Measurements from ENCODE around the gene HFM1.

HFM1 gene

GRCh38 chr1:91397605-91398004 lies 7.0 kb downstream of the HFM1 start:
- no peak for TF ChIP-seq RAD21 (IDR thresholded peaks at IDR 0.05; ENCODE audit: low read depth)

- TF ChIP-seq TAF1 (IDR thresholded peaks at IDR 0.05; ENCODE audit: low read depth) (no peak), FOXM1 (IDR thresholded peaks at IDR 0.05; ENCODE audit: borderline replicate concordance, low read depth) (no peak), YY1 (IDR thresholded peaks at IDR 0.05; ENCODE audit: low read depth) (no peak), REST (IDR thresholded peaks at IDR 0.05; ENCODE audit: low read depth) (no peak), NFIC (IDR thresholded peaks at IDR 0.05) (no peak), TCF12 (IDR thresholded peaks at IDR 0.05; ENCODE audit: low read depth) (no peak), USF1 (IDR thresholded peaks at IDR 0.05) (no peak), TEAD4 (IDR thresholded peaks at IDR 0.05) (no peak), ZBTB7A (IDR thresholded peaks at IDR 0.05; ENCODE audit: low read depth) (no peak), RAD21 (IDR thresholded peaks at IDR 0.05; ENCODE audit: low read depth) (no peak), EP300 (IDR thresholded peaks at IDR 0.05; ENCODE audit: borderline replicate concordance) (no peak), CREB1 (IDR thresholded peaks at IDR 0.05; ENCODE audit: low read depth) (no peak), EGR1 (IDR thresholded peaks at IDR 0.05) (no peak), CEBPB (IDR thresholded peaks at IDR 0.05) (no peak), MAX (IDR thresholded peaks at IDR 0.05) (no peak)
Observed at GRCh38 chr1:91393042-91393441, 11.6 kb downstream of the HFM1 start.

GRCh38 chr1:91386109-91386508 lies 18.5 kb downstream of the HFM1 start:
- TF ChIP-seq RAD21 (IDR thresholded peaks at IDR 0.05; ENCODE audit: low read depth) (no peak), YY1 (IDR thresholded peaks at IDR 0.05; ENCODE audit: low read depth) (no peak), EP300 (IDR thresholded peaks at IDR 0.05; ENCODE audit: borderline replicate concordance) (no peak), CEBPB (IDR thresholded peaks at IDR 0.05) (no peak)

DNA sequence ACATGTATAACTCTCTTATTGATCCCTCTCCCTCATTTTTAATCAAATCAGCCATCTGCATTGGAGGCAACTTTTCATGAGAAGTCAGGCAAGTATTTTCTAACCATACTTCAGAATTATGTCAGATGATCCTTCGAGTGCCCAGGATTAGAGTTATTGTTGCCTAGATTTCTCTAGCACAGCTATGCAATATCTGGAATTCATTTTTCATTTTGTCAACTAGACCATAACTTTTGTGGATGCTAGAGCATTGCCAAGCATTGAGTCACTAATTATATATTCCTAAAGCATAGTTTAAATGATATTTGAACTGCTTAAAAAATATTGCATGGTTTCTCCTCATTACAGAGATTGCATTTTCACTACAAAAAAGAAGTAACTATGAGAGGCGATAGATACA lies 21.2 kb downstream of the HFM1 start:
- no peak for TF ChIP-seq YY1 (IDR thresholded peaks at IDR 0.05; ENCODE audit: low read depth)
- no peak for TF ChIP-seq TEAD4 (IDR thresholded peaks at IDR 0.05)
- no peak for TF ChIP-seq USF1 (IDR thresholded peaks at IDR 0.05)
- no peak for TF ChIP-seq ZBTB7A (IDR thresholded peaks at IDR 0.05; ENCODE audit: low read depth)
- TF ChIP-seq REST (IDR thresholded peaks at IDR 0.05; ENCODE audit: low read depth): no peak
- TF ChIP-seq RAD21 (IDR thresholded peaks at IDR 0.05; ENCODE audit: low read depth): no peak
- TF ChIP-seq TAF1 (IDR thresholded peaks at IDR 0.05; ENCODE audit: low read depth): no peak
- no peak for TF ChIP-seq CEBPB (IDR thresholded peaks at IDR 0.05)
- no peak for TF ChIP-seq EGR1 (IDR thresholded peaks at IDR 0.05)
- TF ChIP-seq MAX (IDR thresholded peaks at IDR 0.05): no peak
- no peak for TF ChIP-seq NFIC (IDR thresholded peaks at IDR 0.05)
- TF ChIP-seq FOXM1 (IDR thresholded peaks at IDR 0.05; ENCODE audit: borderline replicate concordance, low read depth): no peak
- TF ChIP-seq EP300 (IDR thresholded peaks at IDR 0.05; ENCODE audit: borderline replicate concordance): no peak

GRCh38 chr1:91381844-91382243 lies 22.8 kb downstream of the HFM1 start:
- TF ChIP-seq RAD21 (IDR thresholded peaks at IDR 0.05; ENCODE audit: low read depth): no peak
- no peak for TF ChIP-seq YY1 (IDR thresholded peaks at IDR 0.05; ENCODE audit: low read depth)

GRCh38 chr1:91374086-91374485 lies 30.6 kb downstream of the HFM1 start:
- no peak for TF ChIP-seq CREB1 (IDR thresholded peaks at IDR 0.05; ENCODE audit: low read depth)
- TF ChIP-seq NFIC (IDR thresholded peaks at IDR 0.05): no peak
- TF ChIP-seq EP300 (IDR thresholded peaks at IDR 0.05; ENCODE audit: borderline replicate concordance): no peak
- no peak for TF ChIP-seq YY1 (IDR thresholded peaks at IDR 0.05; ENCODE audit: low read depth)
- no peak for TF ChIP-seq FOXM1 (IDR thresholded peaks at IDR 0.05; ENCODE audit: borderline replicate concordance, low read depth)
- TF ChIP-seq MAX (IDR thresholded peaks at IDR 0.05): no peak
- TF ChIP-seq TEAD4 (IDR thresholded peaks at IDR 0.05): no peak

DNA sequence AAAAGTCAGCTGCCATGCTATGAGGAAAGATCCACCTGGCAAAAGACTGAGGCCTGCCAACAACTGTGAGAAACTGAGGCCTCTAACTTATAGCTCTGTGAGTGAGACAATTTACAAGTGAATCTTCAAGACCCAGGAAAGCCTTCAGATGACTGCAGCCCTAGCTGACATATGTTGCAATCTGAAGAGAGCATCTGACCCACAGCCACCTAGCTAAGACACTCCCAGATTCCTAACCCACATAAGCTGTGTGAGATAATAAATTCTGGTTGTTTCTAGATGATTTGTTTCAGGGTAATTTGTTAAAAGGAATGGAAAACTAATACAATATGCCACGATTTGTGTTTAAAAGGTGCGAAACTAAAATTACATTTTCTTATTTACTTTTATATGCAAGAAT lies 55.1 kb downstream of the HFM1 start:
- no peak for TF ChIP-seq REST (IDR thresholded peaks at IDR 0.05; ENCODE audit: low read depth)
- TF ChIP-seq CREB1 (IDR thresholded peaks at IDR 0.05; ENCODE audit: low read depth): no peak
- TF ChIP-seq FOXM1 (IDR thresholded peaks at IDR 0.05; ENCODE audit: borderline replicate concordance, low read depth): no peak
- no peak for TF ChIP-seq USF1 (IDR thresholded peaks at IDR 0.05)
- no peak for TF ChIP-seq TAF1 (IDR thresholded peaks at IDR 0.05; ENCODE audit: low read depth)
- TF ChIP-seq TCF12 (IDR thresholded peaks at IDR 0.05; ENCODE audit: low read depth): no peak
- TF ChIP-seq TEAD4 (IDR thresholded peaks at IDR 0.05): no peak
- TF ChIP-seq CEBPB (IDR thresholded peaks at IDR 0.05): no peak
- no peak for TF ChIP-seq NFIC (IDR thresholded peaks at IDR 0.05)
- no peak for TF ChIP-seq RAD21 (IDR thresholded peaks at IDR 0.05; ENCODE audit: low read depth)
- no peak for TF ChIP-seq ZBTB7A (IDR thresholded peaks at IDR 0.05; ENCODE audit: low read depth)
- no peak for TF ChIP-seq YY1 (IDR thresholded peaks at IDR 0.05; ENCODE audit: low read depth)
- no peak for TF ChIP-seq EGR1 (IDR thresholded peaks at IDR 0.05)
- TF ChIP-seq MAX (IDR thresholded peaks at IDR 0.05): no peak
- TF ChIP-seq EP300 (IDR thresholded peaks at IDR 0.05; ENCODE audit: borderline replicate concordance): no peak
